Omental fat pad (tissue), 4 donors: ENCODE data around the gene FOXI3. TPM values are rescaled to one million over a fixed set of nuclear protein-coding genes. Genes with fewer than 3 reads are reported as not detected.

Experiments used
- ATAC-seq: fragments of 150-250 bp; one replicate; pipeline ENCODE4 v1.9.1; 2016; ENCODE audit warnings: mild to moderate bottlenecking, moderate library complexity; ENCODE audit not compliant: low FRiP score
- DNase-seq: peaks from one replicate; pipeline ENCODE4 v3.0.0-alpha.2; 2019; ENCODE audit warnings: low spot score
- total RNA-seq, 4 donors: library from RNA; depleted of rRNA; stranded (reverse); fragments of >200 nt; gene quantifications; one replicate each; pipeline ENCODE4 v1.1.0, GENCODE V29; 2016
- TF ChIP-seq, protein P1 (sequence below), 3 donors: fragments of 450-650 bp; IDR thresholded peaks; one replicate each; pipeline ENCODE4 v1.5.1; 2016 to 2017; ENCODE audit warnings: antibody characterized with exemption in 3 of 3, mild to moderate bottlenecking in 3 of 3, moderate library complexity in 2 of 3

FOXI3 gene
- not detected for total RNA-seq

DNA sequence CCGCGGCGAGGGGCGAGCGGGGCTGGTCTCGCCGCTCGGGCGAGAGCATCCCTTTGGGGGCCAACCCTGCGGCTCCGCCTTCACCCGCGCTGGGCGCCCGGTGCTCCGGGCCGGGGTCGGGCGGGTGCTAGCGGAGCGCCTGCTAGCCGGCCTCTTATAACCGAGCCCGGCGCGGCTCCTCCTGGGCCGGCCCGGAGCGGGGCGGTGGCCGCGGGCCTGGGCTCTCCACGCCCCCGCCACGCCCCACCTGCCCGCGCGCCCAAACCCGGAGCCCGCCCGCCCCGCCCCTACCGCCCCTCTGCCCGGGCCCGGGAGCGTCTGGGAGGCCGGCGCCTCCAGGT is at the start of gene FOXI3:
FOXI3 (minus strand) TSS at position 129 of the 341 bp plus-strand sequence. CDS start 158 bp downstream, outside the sequence.
- ATAC-seq, result no peak

DNA sequence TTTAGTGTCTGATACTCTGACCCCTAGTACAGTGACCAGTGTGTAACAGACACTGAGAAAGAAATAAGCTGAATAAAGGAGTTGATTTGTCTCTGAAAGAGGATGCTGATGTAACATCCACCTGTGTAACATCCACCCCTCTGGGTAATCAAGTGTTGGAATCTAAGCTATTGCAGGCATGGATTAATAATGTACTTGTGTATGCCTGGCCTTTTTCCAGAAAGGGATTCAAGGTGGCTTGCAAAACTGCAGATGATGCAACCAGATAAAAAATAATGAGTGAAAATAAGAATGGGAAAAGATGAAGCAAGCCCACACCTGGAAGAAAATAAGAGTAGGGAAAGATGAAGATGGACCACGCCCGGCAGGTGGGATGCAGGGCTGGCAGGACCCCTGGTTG is 48.2 kb upstream of the FOXI3 start:
- no peak for ATAC-seq
- DNase-seq, result no peak
- TF ChIP-seq, protein P1, sequence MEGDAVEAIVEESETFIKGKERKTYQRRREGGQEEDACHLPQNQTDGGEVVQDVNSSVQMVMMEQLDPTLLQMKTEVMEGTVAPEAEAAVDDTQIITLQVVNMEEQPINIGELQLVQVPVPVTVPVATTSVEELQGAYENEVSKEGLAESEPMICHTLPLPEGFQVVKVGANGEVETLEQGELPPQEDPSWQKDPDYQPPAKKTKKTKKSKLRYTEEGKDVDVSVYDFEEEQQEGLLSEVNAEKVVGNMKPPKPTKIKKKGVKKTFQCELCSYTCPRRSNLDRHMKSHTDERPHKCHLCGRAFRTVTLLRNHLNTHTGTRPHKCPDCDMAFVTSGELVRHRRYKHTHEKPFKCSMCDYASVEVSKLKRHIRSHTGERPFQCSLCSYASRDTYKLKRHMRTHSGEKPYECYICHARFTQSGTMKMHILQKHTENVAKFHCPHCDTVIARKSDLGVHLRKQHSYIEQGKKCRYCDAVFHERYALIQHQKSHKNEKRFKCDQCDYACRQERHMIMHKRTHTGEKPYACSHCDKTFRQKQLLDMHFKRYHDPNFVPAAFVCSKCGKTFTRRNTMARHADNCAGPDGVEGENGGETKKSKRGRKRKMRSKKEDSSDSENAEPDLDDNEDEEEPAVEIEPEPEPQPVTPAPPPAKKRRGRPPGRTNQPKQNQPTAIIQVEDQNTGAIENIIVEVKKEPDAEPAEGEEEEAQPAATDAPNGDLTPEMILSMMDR (IDR thresholded peaks at IDR 0.05), result no peak

More for the DNA sequence above, at the start of gene FOXI3:
- DNase-seq, result no peak
- TF ChIP-seq, protein P1 (IDR thresholded peaks at IDR 0.05), result no peak

DNA sequence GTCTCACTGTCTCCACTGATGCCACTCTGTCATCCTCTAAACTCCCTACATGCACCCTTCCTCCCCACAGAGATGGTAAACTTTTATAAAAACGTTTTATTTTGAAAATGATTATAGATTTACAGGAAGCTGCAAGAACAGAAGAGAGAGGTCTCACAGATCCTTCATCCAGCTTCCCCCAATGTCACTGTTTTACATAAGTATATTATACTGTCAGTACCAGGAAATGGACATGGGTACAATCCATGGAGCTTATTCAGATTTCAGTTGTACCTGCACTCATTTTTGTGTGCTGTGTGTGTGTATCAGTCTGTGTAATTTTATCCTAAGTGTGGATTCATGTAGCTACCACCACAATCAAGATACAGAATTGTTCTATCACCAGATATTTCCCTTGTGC is 46.7 kb upstream of the FOXI3 start:
- no peak for DNase-seq
- TF ChIP-seq, protein P1 (IDR thresholded peaks at IDR 0.05), result no peak
- ATAC-seq, result no peak

DNA sequence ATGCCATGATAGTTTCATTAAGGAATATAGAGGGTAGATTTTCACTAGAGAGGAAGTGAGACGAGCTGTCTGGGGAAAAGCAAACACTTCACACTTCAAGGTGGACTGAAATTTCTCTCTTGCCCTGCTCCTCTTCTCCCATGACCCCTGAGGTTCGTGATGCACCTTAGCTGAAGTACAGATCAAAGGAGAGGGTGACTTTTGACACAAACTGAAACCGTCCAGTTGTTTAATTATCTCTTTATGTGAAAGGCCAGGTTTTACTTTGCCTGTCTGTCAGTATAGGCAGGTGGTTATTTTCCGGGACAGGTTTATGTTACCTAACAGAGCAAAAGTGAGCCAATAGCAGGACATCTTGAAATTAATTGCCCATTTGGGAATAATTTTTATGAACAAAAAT is 41.0 kb upstream of the FOXI3 start:
- ATAC-seq (no peak), DNase-seq (no peak)
- TF ChIP-seq, protein P1 (IDR thresholded peaks at IDR 0.05), result no peak

DNA sequence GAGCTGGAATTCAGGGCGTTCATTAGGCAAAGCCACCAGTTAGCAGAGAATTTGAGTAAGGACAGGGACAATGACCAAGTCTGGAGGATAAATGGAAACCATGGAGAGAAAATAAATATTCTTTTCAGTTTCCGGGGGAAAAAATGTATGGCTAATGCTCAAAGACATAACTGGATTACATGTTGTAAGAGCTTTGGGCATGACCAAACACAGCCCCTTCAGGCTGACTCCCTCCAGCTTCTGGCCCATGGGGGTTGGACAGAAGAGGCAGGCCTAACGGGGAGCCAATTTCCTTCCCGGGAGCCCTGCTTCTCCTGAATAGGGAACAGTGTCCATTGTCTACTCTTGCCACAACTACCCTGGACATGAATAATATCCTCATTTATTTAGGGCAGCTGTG is 39.5 kb upstream of the FOXI3 start:
- TF ChIP-seq, protein P1 (IDR thresholded peaks at IDR 0.05), result no peak
- DNase-seq, result no peak
- no peak for ATAC-seq

DNA sequence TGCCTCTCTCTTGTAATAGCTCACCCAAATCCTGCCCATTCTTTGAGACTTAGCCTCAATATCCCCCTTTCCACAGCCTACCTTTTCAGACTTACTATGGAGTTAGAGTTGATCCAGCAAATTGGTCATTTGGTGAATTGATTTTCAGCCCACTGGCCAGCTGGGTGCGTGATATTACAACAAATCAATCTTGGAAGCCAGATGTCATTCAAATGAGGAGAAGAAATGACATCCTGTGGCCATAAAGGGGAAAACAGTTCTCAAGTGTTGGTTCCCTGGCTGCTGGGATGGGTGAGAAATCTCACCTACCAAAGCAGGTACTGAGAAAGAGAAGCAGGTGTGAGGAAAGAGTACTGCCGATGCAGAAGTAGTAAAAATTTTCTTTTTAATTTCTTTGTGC is 36.7 kb upstream of the FOXI3 start:
- ATAC-seq, result no peak

DNA sequence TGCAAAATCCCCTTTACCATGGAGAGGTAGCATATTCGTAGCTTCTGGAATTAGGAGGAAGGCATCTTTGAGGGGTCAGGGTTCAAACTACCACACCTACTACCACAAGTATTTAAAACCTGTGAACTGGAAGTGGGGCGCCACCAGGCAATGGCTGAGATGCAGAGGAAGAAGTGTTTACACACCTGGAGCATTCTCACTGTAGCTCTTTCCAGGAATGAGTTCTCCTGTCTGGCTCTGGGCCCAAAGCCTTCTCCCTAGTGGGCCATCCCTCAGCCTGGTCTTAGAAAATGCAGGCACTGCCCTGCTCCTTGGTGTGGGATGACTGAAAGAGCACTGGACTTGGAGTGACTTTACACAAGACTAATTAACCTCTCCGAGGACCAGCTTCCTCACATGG is 30.7 kb upstream of the FOXI3 start:
- ATAC-seq (no peak), DNase-seq (no peak)
- TF ChIP-seq, protein P1 (IDR thresholded peaks at IDR 0.05), result no peak

More for the DNA sequence above, 36.7 kb upstream of the FOXI3 start:
- DNase-seq, result no peak
- TF ChIP-seq, protein P1 (IDR thresholded peaks at IDR 0.05), result no peak
